H9 (cell line): ENCODE results near the gene KCNN3. TPM values are rescaled to one million over a fixed set of nuclear protein-coding genes. Genes with fewer than 3 reads are reported as not detected.

Experiments used
- DNase-seq: peaks from one replicate; pipeline ENCODE4 v3.0.0-alpha.2; 2017
- H2AFZ ChIP-seq: one replicate; pipeline ENCODE4 v1.6.1; 2013; ENCODE audit warnings: mild to moderate bottlenecking, low read length, control low read depth, moderate library complexity
- H2AK5ac ChIP-seq: 2 replicates; pipeline ENCODE4 v1.6.1; 2013; ENCODE audit warnings: low read length, control low read depth, mixed read lengths; ENCODE audit not compliant: insufficient read length
- H2BK120ac ChIP-seq: one replicate; pipeline ENCODE4 v1.6.1; 2013; ENCODE audit warnings: low read depth, mild to moderate bottlenecking, low read length, control low read depth, inconsistent platforms; ENCODE audit not compliant: poor library complexity, severe bottlenecking
- H2BK12ac ChIP-seq: 2 replicates; pipeline ENCODE4 v1.6.1; 2013; ENCODE audit warnings: low read length, control low read depth, mixed read lengths, low read depth; ENCODE audit not compliant: insufficient read length
- H2BK15ac ChIP-seq: 2 replicates; pipeline ENCODE4 v1.6.1; 2013; ENCODE audit warnings: low read depth, low read length, control low read depth
- H2BK20ac ChIP-seq: one replicate; pipeline ENCODE4 v1.6.1; 2013; ENCODE audit warnings: low read depth, mild to moderate bottlenecking, low read length, control low read depth, inconsistent platforms; ENCODE audit not compliant: poor library complexity, severe bottlenecking
- H2BK5ac ChIP-seq: 2 replicates; pipeline ENCODE4 v1.6.1; 2013; ENCODE audit warnings: low read length, control low read depth, mixed read lengths; ENCODE audit not compliant: insufficient read length
- H3K14ac ChIP-seq: 2 replicates; pipeline ENCODE4 v1.6.1; 2013; ENCODE audit warnings: low read length, control low read depth; ENCODE audit not compliant: insufficient read depth
- H3K18ac ChIP-seq: 2 replicates; pipeline ENCODE4 v1.6.1; 2013; ENCODE audit warnings: low read depth, mild to moderate bottlenecking, mixed read lengths, low read length, control low read depth; ENCODE audit not compliant: insufficient read length
- H3K23ac ChIP-seq: 2 replicates; pipeline ENCODE4 v1.6.1; 2013; ENCODE audit warnings: low read length, control low read depth, mixed read lengths, low read depth; ENCODE audit not compliant: insufficient read length
- H3K23me2 ChIP-seq: 2 replicates; pipeline ENCODE4 v1.6.1; 2013; ENCODE audit warnings: low read depth, mild to moderate bottlenecking, mixed read lengths, low read length, control low read depth; ENCODE audit not compliant: insufficient read length, poor library complexity, severe bottlenecking
- H3K27ac ChIP-seq: 2 replicates; pipeline ENCODE4 v1.5.1; 2013; ENCODE audit warnings: low read length, control low read depth, mixed read lengths, low read depth; ENCODE audit not compliant: insufficient read length
- H3K27me3 ChIP-seq: 2 replicates; pipeline ENCODE4 v1.6.1; 2013; ENCODE audit warnings: low read length, control low read depth, inconsistent platforms; ENCODE audit not compliant: insufficient read depth
- H3K4ac ChIP-seq: 2 replicates; pipeline ENCODE4 v1.6.1; 2013; ENCODE audit warnings: low read depth, mild to moderate bottlenecking, control low read depth, inconsistent platforms, low read length, moderate library complexity
- H3K4me1 ChIP-seq: 2 replicates; pipeline ENCODE4 v1.6.1; 2013; ENCODE audit warnings: low read length, control low read depth, inconsistent platforms; ENCODE audit not compliant: insufficient read depth
- H3K4me2 ChIP-seq: 2 replicates; pipeline ENCODE4 v1.6.1; 2013; ENCODE audit warnings: low read length, control low read depth, mixed read lengths; ENCODE audit not compliant: insufficient read length, insufficient read depth
- H3K56ac ChIP-seq: 2 replicates; pipeline ENCODE4 v1.6.1; 2013; ENCODE audit warnings: low read depth, mild to moderate bottlenecking, mixed read lengths, low read length, control low read depth; ENCODE audit not compliant: insufficient read length
- H3K79me1 ChIP-seq: 2 replicates; pipeline ENCODE4 v1.6.1; 2013; ENCODE audit warnings: low read depth, mild to moderate bottlenecking, moderate library complexity, low read length, control low read depth, inconsistent platforms; ENCODE audit not compliant: insufficient read depth, poor library complexity, severe bottlenecking
- H3K79me2 ChIP-seq: 2 replicates; pipeline ENCODE4 v1.6.1; 2013; ENCODE audit warnings: low read length, control low read depth, inconsistent platforms; ENCODE audit not compliant: insufficient read depth
- H3K9ac ChIP-seq: 2 replicates; pipeline ENCODE4 v1.6.1; 2013; ENCODE audit warnings: low read length, control low read depth, mixed read lengths; ENCODE audit not compliant: insufficient read length; ENCODE audit errors: extremely low read depth
- H3K9me3 ChIP-seq: one replicate; pipeline ENCODE4 v1.6.1; 2013; ENCODE audit warnings: low read depth, low read length, inconsistent platforms; ENCODE audit not compliant: control insufficient read depth
- H3T11ph ChIP-seq: one replicate; pipeline ENCODE4 v1.6.1; 2013; ENCODE audit warnings: mild to moderate bottlenecking, low read length, control low read depth, inconsistent platforms
- H4K20me1 ChIP-seq: one replicate; pipeline ENCODE4 v1.6.1; 2013; ENCODE audit not compliant: control insufficient read depth, insufficient read length, insufficient read depth
- H4K5ac ChIP-seq: 2 replicates; pipeline ENCODE4 v1.6.1; 2013; ENCODE audit warnings: low read depth, mild to moderate bottlenecking, mixed read lengths, low read length, control low read depth; ENCODE audit not compliant: insufficient read length
- H4K8ac ChIP-seq: replicated peaks from 2 replicates; pipeline ENCODE4 v1.6.1; 2013; ENCODE audit warnings: low read length, control low read depth, mixed read lengths, low read depth; ENCODE audit not compliant: insufficient read length
- H4K91ac ChIP-seq: 2 replicates; pipeline ENCODE4 v1.6.1; 2013; ENCODE audit warnings: low read depth, mild to moderate bottlenecking, moderate library complexity, mixed read lengths, low read length, control low read depth; ENCODE audit not compliant: insufficient read length
- H3K27ac Mint-ChIP-seq, 3 experiments: 2 replicates in 2 of 3; 3 replicates in 1 of 3; pipeline ENCODE4 v1.8.0; 2020 to 2021; ENCODE audit warnings: mixed read lengths in 3 of 3, mild to moderate bottlenecking in 1 of 3, moderate library complexity in 1 of 3
- H3K27me3 Mint-ChIP-seq: 2 replicates; pipeline ENCODE4 v1.8.0; 2021; ENCODE audit warnings: low read depth, mild to moderate bottlenecking, moderate library complexity, mixed read lengths
- H3K36me3 Mint-ChIP-seq, 3 experiments: 2 replicates in 2 of 3; 3 replicates in 1 of 3; pipeline ENCODE4 v1.8.0; 2020 to 2021; ENCODE audit warnings: low read depth in 3 of 3, mixed read lengths in 3 of 3; ENCODE audit not compliant: insufficient read depth in 1 of 3
- H3K4me1 Mint-ChIP-seq, 2 experiments: 2 replicates each; pipeline ENCODE4 v1.8.0; 2020; ENCODE audit warnings: mixed read lengths in 2 of 2
- H3K4me3 Mint-ChIP-seq, 2 experiments: 2 replicates in 1 of 2; 3 replicates in 1 of 2; pipeline ENCODE4 v1.8.0; 2020 to 2021; ENCODE audit warnings: mild to moderate bottlenecking in 2 of 2, mixed read lengths in 2 of 2, moderate library complexity in 1 of 2
- H3K9me3 Mint-ChIP-seq, 2 experiments: 2 replicates in 1 of 2; 3 replicates in 1 of 2; pipeline ENCODE4 v1.8.0; 2020; ENCODE audit warnings: mild to moderate bottlenecking in 2 of 2, mixed read lengths in 2 of 2, moderate library complexity in 1 of 2
- WGBS: extraction: QIAGEN DNeasy Blood & Tissue Kit; methylation state at CpG from one replicate; pipeline ENCODE4 v1.1.7; 2013; ENCODE audit warnings: missing lambda C conversion rate, low lambda C conversion rate, mixed read lengths; ENCODE audit not compliant: insufficient read length; ENCODE audit errors: extremely low coverage; 5-methylcytosine and 5-hydroxymethylcytosine counted together
- total RNA-seq: library from RNA; stranded (reverse); gene quantifications from 2 replicates; pipeline ENCODE4 v1.2.1, GENCODE V29; 2021
- TF ChIP-seq, protein P1 (sequence below): fragments of 200-600 bp; sonication (generic); conservative IDR thresholded peaks from 3 replicates; pipeline ENCODE4 v1.8.0; 2021; ENCODE audit warnings: antibody characterized with exemption, mild to moderate bottlenecking

The KCNN3 gene
- total RNA-seq, 1 experiment from 2014 or later, result 0.83 TPM

DNA sequence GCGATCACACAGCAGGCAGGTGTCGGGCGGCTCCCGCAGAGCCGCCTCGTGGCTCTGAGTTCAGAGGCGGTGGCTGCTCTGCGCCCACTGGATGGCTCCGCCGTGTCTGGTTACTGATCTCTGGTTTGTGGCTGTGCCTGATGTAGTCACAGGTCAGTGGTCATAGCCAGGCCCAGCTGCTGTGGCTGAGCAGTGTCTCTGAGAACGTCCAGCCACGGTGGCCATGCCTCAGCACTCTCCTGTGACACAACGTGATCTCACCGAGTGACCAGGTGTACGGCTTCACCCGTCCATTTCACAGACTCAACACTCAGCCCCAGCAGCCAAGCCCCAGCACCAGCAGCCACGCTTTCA is 61.2 kb downstream of the KCNN3 start:
- H2BK5ac ChIP-seq, result no peak overlapping the region
- no peak overlapping the region for H2BK120ac ChIP-seq
- no peak overlapping the region for H4K5ac ChIP-seq
- no peaks in the 10 kb centered on the region for H4K20me1 ChIP-seq
- Mint-ChIP-seq H3K4me1 (peaks cover 29 to 44% of the 10 kb centered on the region in 2 experiments), H3K9me3 (no peaks in the 10 kb centered on the region), H3K27ac (no peak overlapping the region), H3K4me3 (no peak overlapping the region), H3K27me3 (peaks cover 4% of the 10 kb centered on the region; the same call in 1 of the 2 replicates), H3K36me3 (no peaks in the 10 kb centered on the region; a peak in 1 of 7 replicates)
- no peaks in the 10 kb centered on the region for H3K27me3 ChIP-seq
- no peaks in the 10 kb centered on the region for H3K4me1 ChIP-seq
- no peak overlapping the region for H3K23ac ChIP-seq
- H3K4me2 ChIP-seq, result no peak overlapping the region
- no peaks in the 10 kb centered on the region for H3K9me3 ChIP-seq
- H3K79me1 ChIP-seq, result no peaks in the 10 kb centered on the region
- H3K27ac ChIP-seq, result no peak overlapping the region
- H3K9ac ChIP-seq, result no peak overlapping the region
- no peak overlapping the region for H3T11ph ChIP-seq
- no peaks in the 10 kb centered on the region for H3K23me2 ChIP-seq
- no peak overlapping the region for H3K56ac ChIP-seq
- no peak overlapping the region for H2AFZ ChIP-seq
- no CpG with 5 or more reads among the region's 17 CpGs for WGBS
- no peak for DNase-seq
- no peak overlapping the region for H4K8ac ChIP-seq
- no peak overlapping the region for H4K91ac ChIP-seq
- no peak overlapping the region for H3K4ac ChIP-seq
- H2BK12ac ChIP-seq, result no peak overlapping the region
- H3K79me2 ChIP-seq, result no peaks in the 10 kb centered on the region
- no peak overlapping the region for H2BK15ac ChIP-seq
- H2AK5ac ChIP-seq, result no peak overlapping the region
- no peak overlapping the region for H2BK20ac ChIP-seq
- TF ChIP-seq, protein P1, sequence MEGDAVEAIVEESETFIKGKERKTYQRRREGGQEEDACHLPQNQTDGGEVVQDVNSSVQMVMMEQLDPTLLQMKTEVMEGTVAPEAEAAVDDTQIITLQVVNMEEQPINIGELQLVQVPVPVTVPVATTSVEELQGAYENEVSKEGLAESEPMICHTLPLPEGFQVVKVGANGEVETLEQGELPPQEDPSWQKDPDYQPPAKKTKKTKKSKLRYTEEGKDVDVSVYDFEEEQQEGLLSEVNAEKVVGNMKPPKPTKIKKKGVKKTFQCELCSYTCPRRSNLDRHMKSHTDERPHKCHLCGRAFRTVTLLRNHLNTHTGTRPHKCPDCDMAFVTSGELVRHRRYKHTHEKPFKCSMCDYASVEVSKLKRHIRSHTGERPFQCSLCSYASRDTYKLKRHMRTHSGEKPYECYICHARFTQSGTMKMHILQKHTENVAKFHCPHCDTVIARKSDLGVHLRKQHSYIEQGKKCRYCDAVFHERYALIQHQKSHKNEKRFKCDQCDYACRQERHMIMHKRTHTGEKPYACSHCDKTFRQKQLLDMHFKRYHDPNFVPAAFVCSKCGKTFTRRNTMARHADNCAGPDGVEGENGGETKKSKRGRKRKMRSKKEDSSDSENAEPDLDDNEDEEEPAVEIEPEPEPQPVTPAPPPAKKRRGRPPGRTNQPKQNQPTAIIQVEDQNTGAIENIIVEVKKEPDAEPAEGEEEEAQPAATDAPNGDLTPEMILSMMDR, result no peak
- H3K18ac ChIP-seq, result no peak overlapping the region
- peak overlapping the region; percentile 24; the same call in 1 of the 2 replicates for H3K14ac ChIP-seq
